Fibroblast of peridontal ligament (primary cell): Measurements from ENCODE around the gene ERVH48-1.
A peak's percentile ranks its signal among the peaks of the same experiment; 100 is the strongest.
"Not testable (repeated sequence)": the region's sequence is repeated elsewhere in the genome, so short reads cannot be mapped to it uniquely, and the experiment has no call there.

Experiments used
- DNase-seq: peaks from one replicate; pipeline ENCODE4 v3.0.0-alpha.2; 2010; ENCODE audit errors: extremely low read depth

The ERVH48-1 gene

DNA sequence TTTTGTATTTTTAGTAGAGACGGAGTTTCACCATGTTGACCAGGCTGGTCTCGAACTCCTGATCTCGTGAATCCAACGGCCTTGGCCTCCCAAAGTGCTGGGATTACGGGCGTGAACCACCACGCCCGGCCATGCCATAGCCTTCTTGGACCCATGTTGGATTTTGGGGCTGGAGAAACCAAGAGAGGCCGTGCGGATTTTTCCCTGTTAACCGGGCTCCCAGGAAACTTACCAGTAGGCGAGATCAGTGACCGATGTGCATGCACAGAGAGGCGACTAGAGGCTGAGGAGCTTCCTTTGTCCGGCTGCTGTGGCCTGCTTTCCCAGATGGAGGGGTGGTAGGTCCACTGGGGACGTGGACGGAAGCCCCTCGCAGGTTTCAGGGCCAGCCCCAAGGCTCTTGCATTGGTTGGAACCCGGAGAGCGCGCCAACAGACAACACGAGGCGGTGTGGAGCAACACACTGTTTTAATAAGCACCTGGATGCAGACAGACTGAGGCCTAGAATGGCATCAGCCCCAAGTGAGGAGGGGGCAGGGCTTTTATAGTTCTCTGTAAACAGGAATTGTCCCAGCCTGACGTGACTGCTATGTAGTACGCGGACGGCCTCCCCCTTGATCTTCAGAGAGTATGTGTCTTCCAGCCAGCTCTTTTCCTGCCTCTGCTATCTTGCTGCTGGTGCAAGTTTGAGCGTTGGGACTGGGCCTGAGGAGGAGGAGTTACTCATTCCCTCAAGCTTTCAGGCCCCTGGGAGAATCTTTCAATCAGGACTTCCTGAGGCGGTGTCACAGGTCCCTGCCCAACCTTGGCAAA lies at the start of gene ERVH48-1:
Gene ERVH48-1 (minus strand): TSS at position 517 of the 813 bp plus-strand sequence. CDS start 6,624 bp downstream, outside the sequence.
- DNase-seq: no peak

DNA sequence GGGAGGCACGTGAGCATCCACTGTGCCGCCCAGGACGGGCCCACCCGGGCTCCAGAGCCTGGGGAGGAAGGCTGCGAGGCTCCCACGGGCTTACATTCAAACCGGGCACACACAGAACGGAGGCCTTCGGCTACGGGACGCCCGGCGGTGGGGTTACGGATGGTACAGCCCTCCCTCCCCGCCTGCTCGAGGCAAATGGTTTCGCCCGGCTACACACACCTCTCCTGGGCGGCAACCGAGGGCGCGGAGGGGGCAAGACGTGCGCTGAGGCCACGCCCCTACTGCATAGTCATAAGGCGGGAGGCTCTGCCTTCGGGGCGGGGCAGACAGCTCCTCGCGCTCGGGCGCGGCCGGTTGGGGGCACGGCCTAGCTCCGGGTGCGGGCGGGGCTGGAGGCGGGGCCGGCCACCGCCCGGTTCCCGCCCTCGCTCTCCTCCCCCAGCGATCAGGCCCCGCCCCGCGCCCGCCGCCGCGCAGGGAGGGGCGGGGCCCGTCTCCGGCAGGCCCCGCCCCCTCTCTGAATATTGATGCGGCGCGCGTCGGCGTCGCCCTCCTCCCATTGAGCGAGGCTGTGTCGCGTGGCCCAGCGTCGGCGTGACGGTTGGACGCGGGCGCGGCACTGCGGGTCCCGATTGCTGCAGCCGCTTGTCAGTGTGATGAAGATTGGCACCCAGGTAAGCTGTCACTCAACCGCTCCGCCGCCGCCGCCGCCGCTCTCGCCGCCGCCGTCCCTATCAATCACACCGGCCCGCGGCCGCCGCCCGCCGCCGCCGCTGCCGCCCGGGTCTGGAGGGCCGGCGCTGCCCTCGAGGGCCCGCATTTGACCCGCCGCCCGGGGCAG lies 48.8 kb upstream of the ERVH48-1 start, which contains the start of gene PKNOX1:
Gene PKNOX1 (plus strand): TSS at position 572 of the 841 bp plus-strand sequence. CDS start 29,820 bp downstream, outside the sequence.
- DNase-seq: peak; percentile 96

DNA sequence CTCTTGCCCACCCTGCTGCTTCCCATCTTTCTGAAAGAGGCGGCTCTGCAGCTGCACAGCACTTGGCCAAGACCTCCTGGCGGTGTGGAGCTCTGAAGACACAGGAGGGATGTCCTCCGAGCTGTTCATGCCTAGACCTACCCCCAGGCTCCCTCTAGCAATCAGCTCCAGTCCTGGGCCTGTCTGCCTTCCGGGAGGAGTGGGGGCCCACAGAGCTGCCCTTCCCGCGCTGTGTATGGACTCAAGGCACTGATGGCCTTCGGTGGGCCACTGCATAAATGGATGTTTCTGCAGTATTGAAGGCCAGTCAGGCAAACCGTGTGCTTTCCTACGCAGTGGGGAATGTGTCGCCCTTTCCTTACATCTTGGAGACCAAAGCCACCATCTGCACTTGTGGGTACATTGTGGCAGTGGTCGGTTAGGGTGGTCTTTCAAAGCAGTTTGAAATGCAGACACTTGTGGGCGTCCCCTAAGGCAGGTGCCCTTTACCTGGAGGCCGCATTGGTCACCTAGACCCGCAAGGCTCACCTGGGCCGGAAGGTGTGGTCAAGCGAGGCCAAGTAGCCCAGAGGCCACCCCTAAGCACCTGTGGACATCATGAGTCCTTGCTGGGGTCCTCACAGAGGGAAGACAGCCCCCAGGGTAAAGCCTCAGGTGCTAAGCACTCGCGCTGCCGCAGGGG lies 48.0 kb upstream of the ERVH48-1 start:
- no peak for DNase-seq

GRCh38 chr21:42971897-42972275 lies 46.5 kb upstream of the ERVH48-1 start:
- DNase-seq: no peak

DNA sequence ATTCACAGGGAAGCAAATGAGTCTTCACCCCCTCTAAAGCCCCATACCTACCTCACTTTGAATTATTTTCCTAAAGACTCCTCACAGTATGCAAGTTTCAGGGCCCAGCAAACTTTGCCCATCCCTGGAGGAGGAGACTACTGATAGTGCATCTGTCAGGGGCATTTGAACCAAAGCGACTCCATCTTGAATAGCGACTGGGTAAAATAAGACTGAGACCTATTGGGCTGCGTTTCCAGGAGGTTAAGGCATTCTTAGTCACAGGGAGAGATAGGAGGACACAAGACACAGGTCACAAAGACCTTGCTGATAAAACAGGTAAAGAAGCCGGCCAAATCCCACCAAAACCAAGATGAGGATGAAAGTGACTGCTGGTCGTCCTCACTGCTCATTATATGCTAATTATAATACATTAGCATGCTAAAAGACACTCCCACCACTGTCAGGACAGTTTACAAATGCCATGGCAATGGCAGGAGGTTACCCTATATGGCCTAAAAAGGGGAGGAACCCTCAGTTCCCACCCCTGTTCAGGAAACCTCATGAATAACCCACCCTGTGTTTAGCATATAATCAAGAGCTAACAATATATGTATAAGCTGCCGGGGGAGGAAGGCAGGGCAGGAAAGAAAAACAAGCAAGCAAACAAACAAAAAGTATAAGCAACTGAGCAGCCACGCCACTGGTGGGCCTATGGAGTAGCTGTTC lies 45.7 kb upstream of the ERVH48-1 start:
- no peak for DNase-seq

DNA sequence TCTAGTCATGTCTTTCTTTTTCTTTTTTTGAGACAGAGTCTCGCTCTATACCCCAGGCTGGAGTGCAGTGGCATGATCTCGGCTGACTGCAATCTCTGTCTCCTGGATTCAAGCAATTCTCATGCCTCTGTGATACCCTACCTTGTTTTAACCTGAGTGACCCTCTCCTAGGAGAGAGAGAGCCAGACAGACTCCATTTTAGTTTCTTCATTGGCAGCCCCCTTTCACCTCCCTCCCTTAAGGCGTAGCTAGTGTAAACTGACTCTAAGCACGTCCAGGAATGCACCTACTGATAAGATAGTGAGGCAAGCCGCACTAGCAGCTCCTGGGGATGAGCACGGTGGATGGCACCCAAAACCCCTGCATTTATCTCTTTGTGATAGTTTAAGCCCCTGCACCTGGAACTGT lies 43.8 kb upstream of the ERVH48-1 start:
- no peak for DNase-seq

DNA sequence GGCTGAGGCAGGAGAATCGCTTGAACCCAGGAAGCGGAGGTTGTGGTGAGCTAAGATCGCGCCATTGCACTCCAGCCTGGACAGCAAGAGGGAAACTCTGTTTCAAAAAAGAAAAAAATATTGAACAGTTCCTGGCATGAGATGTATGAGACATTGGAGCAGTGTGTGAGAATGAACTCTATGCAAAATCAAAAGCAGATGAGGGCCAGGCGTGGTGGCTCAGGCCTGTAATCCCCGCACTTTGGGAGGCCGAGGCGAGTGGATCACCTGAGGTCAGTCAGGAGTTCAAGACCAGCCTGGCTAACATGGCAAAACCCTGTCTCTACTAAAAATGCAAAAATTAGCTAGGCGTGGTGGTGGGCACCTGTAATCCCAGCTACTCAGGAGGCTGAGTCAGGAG lies 42.2 kb upstream of the ERVH48-1 start:
- DNase-seq: not testable (repeated sequence)

- DNase-seq: no peak
Measured at GRCh38 chr21:42965211-42965560, 39.8 kb upstream of the ERVH48-1 start.

GRCh38 chr21:42964546-42965210 lies 39.2 kb upstream of the ERVH48-1 start:
- no peak for DNase-seq

- DNase-seq: no peak
Measured at GRCh38 chr21:42964086-42964485, 38.7 kb upstream of the ERVH48-1 start.

GRCh38 chr21:42962380-42963007 lies 37.1 kb upstream of the ERVH48-1 start:
- no peak for DNase-seq

- no peak for DNase-seq
Measured at GRCh38 chr21:42959728-42960127, 34.3 kb upstream of the ERVH48-1 start.

GRCh38 chr21:42958122-42958521 lies 32.7 kb upstream of the ERVH48-1 start:
- DNase-seq: not testable (repeated sequence)

GRCh38 chr21:42956824-42957630 lies 31.6 kb upstream of the ERVH48-1 start:
- DNase-seq: no peak

- not testable (repeated sequence) for DNase-seq
Measured at GRCh38 chr21:42951193-42951592, 25.8 kb upstream of the ERVH48-1 start.

GRCh38 chr21:42949094-42949755 lies 23.8 kb upstream of the ERVH48-1 start:
- peak; percentile 6 for DNase-seq

- no peak for DNase-seq
Measured at GRCh38 chr21:42942244-42942643, 16.8 kb upstream of the ERVH48-1 start.

- DNase-seq: no peak
Measured at GRCh38 chr21:42941696-42942085, 16.3 kb upstream of the ERVH48-1 start.
